ENCODE measurements around the gene PI4KA. TPM values are rescaled to one million over a fixed set of nuclear protein-coding genes. Genes with fewer than 3 reads are reported as not detected.
"Not testable (repeated sequence)": the region's sequence is repeated elsewhere in the genome, so short reads cannot be mapped to it uniquely, and the experiment has no call there.

PI4KA gene
- total RNA-seq, 1 experiment from 2014 or later: 65.8 TPM

- no peak for DNase-seq
- Histone ChIP-seq H3K9me3 (ENCODE audit: control insufficient read depth, low read depth, low read length) (no peaks in the 10 kb centered on the region), H3K4ac (ENCODE audit: low read depth, low read length) (no peak overlapping the region), H3K4me2 (ENCODE audit: insufficient read depth, insufficient read length, low read length) (no peak overlapping the region), H4K5ac (ENCODE audit: insufficient read length, low read depth, low read length) (no peak overlapping the region), H2BK15ac (ENCODE audit: low read depth, low read length) (no peak overlapping the region), H3K23me2 (ENCODE audit: insufficient read length, low read depth, low read length, poor library complexity, severe bottlenecking) (no peaks in the 10 kb centered on the region), H4K8ac (replicated peaks; ENCODE audit: insufficient read length, low read depth, low read length) (no peak overlapping the region), H3K4me1 (ENCODE audit: insufficient read depth, low read length) (no peaks in the 10 kb centered on the region), H3K56ac (ENCODE audit: insufficient read length, low read depth, low read length) (no peak overlapping the region), H2BK5ac (ENCODE audit: insufficient read length, low read length) (no peak overlapping the region), H3K18ac (ENCODE audit: insufficient read length, low read depth, low read length) (no peak overlapping the region), H3K23ac (ENCODE audit: insufficient read length, low read depth, low read length) (no peak overlapping the region), H3K27me3 (ENCODE audit: insufficient read depth, low read length) (no peaks in the 10 kb centered on the region), H3K79me2 (ENCODE audit: insufficient read depth, low read length) (no peaks in the 10 kb centered on the region), H3K27ac (ENCODE audit: insufficient read length, low read depth, low read length) (no peak overlapping the region), H2BK12ac (ENCODE audit: insufficient read length, low read depth, low read length) (no peak overlapping the region), H3K79me1 (ENCODE audit: insufficient read depth, low read depth, low read length, poor library complexity, severe bottlenecking) (no peaks in the 10 kb centered on the region), H4K91ac (ENCODE audit: insufficient read length, low read depth, low read length) (no peak overlapping the region), H3K9ac (ENCODE audit: extremely low read depth, insufficient read length, low read length) (no peak overlapping the region), H2AFZ (ENCODE audit: low read length) (no peak overlapping the region), H3T11ph (ENCODE audit: low read length) (no peak overlapping the region), H2AK5ac (ENCODE audit: insufficient read length, low read length) (no peak overlapping the region), H3K14ac (ENCODE audit: insufficient read depth, low read length) (no peak overlapping the region), H2BK120ac (ENCODE audit: low read depth, low read length, poor library complexity, severe bottlenecking) (no peak overlapping the region), H4K20me1 (ENCODE audit: control insufficient read depth, insufficient read depth, insufficient read length) (no peaks in the 10 kb centered on the region), H2BK20ac (ENCODE audit: low read depth, low read length, poor library complexity, severe bottlenecking) (no peak overlapping the region)
- WGBS (ENCODE audit: extremely low coverage, insufficient read length, low lambda C conversion rate): no CpG with 5 or more reads among the region's 9 CpGs
- no peaks in the 10 kb centered on the region for H3K9me3 Mint-ChIP-seq
- no peak overlapping the region for H3K4me3 Mint-ChIP-seq
- no peak overlapping the region for H3K27ac Mint-ChIP-seq
- peaks cover 3% of the 10 kb centered on the region in 2 experiments; a peak in 2 of 4 replicates for H3K4me1 Mint-ChIP-seq
- no peaks in the 10 kb centered on the region for H3K27me3 Mint-ChIP-seq (ENCODE audit: low read depth)
- TF ChIP-seq CTCF (conservative IDR thresholded peaks at IDR 0.05): peak; percentile 41; the same call in 2 of the 3 replicates
- no peaks in the 10 kb centered on the region for H3K36me3 Mint-ChIP-seq (ENCODE audit: insufficient read depth in 1 of 3, low read depth in 3 of 3)
These were observed 86.5 kb downstream of the PI4KA start for GRCh38 chr22:20771918-20772625.

- not testable (repeated sequence) for H3K23me2 ChIP-seq (ENCODE audit: insufficient read length, low read depth, low read length, poor library complexity, severe bottlenecking); H3K79me1 ChIP-seq (ENCODE audit: insufficient read depth, low read depth, low read length, poor library complexity, severe bottlenecking); H3K23ac ChIP-seq (ENCODE audit: insufficient read length, low read depth, low read length); H3K4me1 Mint-ChIP-seq; H2AK5ac ChIP-seq (ENCODE audit: insufficient read length, low read length); H4K20me1 ChIP-seq (ENCODE audit: control insufficient read depth, insufficient read depth, insufficient read length); H2BK20ac ChIP-seq (ENCODE audit: low read depth, low read length, poor library complexity, severe bottlenecking); H3K4me2 ChIP-seq (ENCODE audit: insufficient read depth, insufficient read length, low read length); H2BK12ac ChIP-seq (ENCODE audit: insufficient read length, low read depth, low read length); H4K91ac ChIP-seq (ENCODE audit: insufficient read length, low read depth, low read length); H2BK5ac ChIP-seq (ENCODE audit: insufficient read length, low read length); H3K79me2 ChIP-seq (ENCODE audit: insufficient read depth, low read length); H3K18ac ChIP-seq (ENCODE audit: insufficient read length, low read depth, low read length); H3K56ac ChIP-seq (ENCODE audit: insufficient read length, low read depth, low read length); H3K27me3 ChIP-seq (ENCODE audit: insufficient read depth, low read length); H2BK15ac ChIP-seq (ENCODE audit: low read depth, low read length); H3K9ac ChIP-seq (ENCODE audit: extremely low read depth, insufficient read length, low read length); H2BK120ac ChIP-seq (ENCODE audit: low read depth, low read length, poor library complexity, severe bottlenecking); H3K9me3 ChIP-seq (ENCODE audit: control insufficient read depth, low read depth, low read length); H3K4me3 Mint-ChIP-seq; H4K8ac ChIP-seq (replicated peaks; ENCODE audit: insufficient read length, low read depth, low read length); H3T11ph ChIP-seq (ENCODE audit: low read length); H3K9me3 Mint-ChIP-seq; H3K4me1 ChIP-seq (ENCODE audit: insufficient read depth, low read length); H3K4ac ChIP-seq (ENCODE audit: low read depth, low read length); H2AFZ ChIP-seq (ENCODE audit: low read length); H3K27me3 Mint-ChIP-seq (ENCODE audit: low read depth); H3K14ac ChIP-seq (ENCODE audit: insufficient read depth, low read length); H4K5ac ChIP-seq (ENCODE audit: insufficient read length, low read depth, low read length); H3K27ac ChIP-seq (ENCODE audit: insufficient read length, low read depth, low read length); DNase-seq
- WGBS (ENCODE audit: extremely low coverage, insufficient read length, low lambda C conversion rate): no CpG with 5 or more reads among the region's 9 CpGs
- H3K36me3 Mint-ChIP-seq (ENCODE audit: insufficient read depth in 1 of 3, low read depth in 3 of 3): peaks cover 2 to 10% (median 6%) of the 10 kb centered on the region in 3 experiments; a peak in 5 of 7 replicates
- H3K27ac Mint-ChIP-seq: peak overlapping the region in 1 of 3 experiments; percentile 18; a peak in 1 of 7 replicates
These were observed 89.2 kb downstream of the PI4KA start for GRCh38 chr22:20769496-20769826.
